Tibial nerve (tissue), 4 donors: ENCODE data around the gene SUDS3. TPM values are rescaled to one million over a fixed set of nuclear protein-coding genes. Genes with fewer than 3 reads are reported as not detected.

Experiments used
- DNase-seq, 2 donors: peaks; one replicate each; pipeline ENCODE4 v3.0.0-alpha.2; 2019; ENCODE audit warnings: low spot score in 2 of 2
- H3K27ac ChIP-seq, 4 donors: fragments of 200-600 bp; sonication (generic) in 3 of 4; one replicate each; pipeline ENCODE4 v1.5.1; 2017 to 2019; ENCODE audit warnings: mild to moderate bottlenecking in 1 of 4
- H3K27me3 ChIP-seq, 2 donors: fragments of 200-600 bp; sonication (generic) in 1 of 2; one replicate each; pipeline versions ENCODE4 v1.5.1 to v1.6.0; 2017 to 2019
- H3K36me3 ChIP-seq, 3 donors: fragments of 200-600 bp; sonication (generic); one replicate each; pipeline ENCODE4 v1.5.1; 2018 to 2019
- H3K4me1 ChIP-seq, 4 donors: fragments of 200-600 bp; sonication (generic) in 3 of 4; one replicate each; pipeline ENCODE4 v1.5.1; 2017 to 2019
- H3K4me3 ChIP-seq, 4 donors: fragments of 200-600 bp; sonication (generic) in 3 of 4; one replicate each; pipeline ENCODE4 v1.5.1; 2017 to 2019; ENCODE audit warnings: mild to moderate bottlenecking in 1 of 4, moderate library complexity in 1 of 4
- H3K9me3 ChIP-seq, 4 donors: fragments of 200-600 bp; sonication (generic) in 3 of 4; one replicate each; pipeline ENCODE4 v1.5.1; 2017 to 2019
- EP300 ChIP-seq, 2 donors: sonication (generic); formaldehyde crosslinking; IDR thresholded peaks; one replicate each; pipeline ENCODE4 v1.6.1; 2017; ENCODE audit warnings: antibody characterized with exemption in 2 of 2, mild to moderate bottlenecking in 1 of 2
- POLR2A ChIP-seq, 2 donors: fragments of 450-650 bp; IDR thresholded peaks; one replicate each; pipeline ENCODE4 v1.6.1; 2017; ENCODE audit warnings: antibody characterized with exemption in 2 of 2, mild to moderate bottlenecking in 2 of 2, moderate library complexity in 2 of 2
- WGBS, 2 donors: methylation state at CpG; one replicate each; pipeline ENCODE4 v1.1.5; 2018; 5-methylcytosine and 5-hydroxymethylcytosine counted together
- total RNA-seq, 4 donors: library from RNA; depleted of rRNA; stranded (reverse); fragments of >200 nt; gene quantifications; one replicate each; pipeline ENCODE4 v1.1.0, GENCODE V29; 2016
- TF ChIP-seq, protein P1 (sequence below), 5 experiments: fragments of 200-600 bp in 3 of 5; fragments of 450-650 bp in 2 of 5; sonication (generic) in 3 of 5; IDR thresholded peaks; one replicate each; pipeline ENCODE4 v1.5.1; 2016 to 2019; ENCODE audit warnings: antibody characterized with exemption in 5 of 5, mild to moderate bottlenecking in 3 of 5, moderate library complexity in 2 of 5

Gene SUDS3
- total RNA-seq, 4 donors from 2014 or later = 33.9 to 92.0 (median 58.3) TPM

DNA sequence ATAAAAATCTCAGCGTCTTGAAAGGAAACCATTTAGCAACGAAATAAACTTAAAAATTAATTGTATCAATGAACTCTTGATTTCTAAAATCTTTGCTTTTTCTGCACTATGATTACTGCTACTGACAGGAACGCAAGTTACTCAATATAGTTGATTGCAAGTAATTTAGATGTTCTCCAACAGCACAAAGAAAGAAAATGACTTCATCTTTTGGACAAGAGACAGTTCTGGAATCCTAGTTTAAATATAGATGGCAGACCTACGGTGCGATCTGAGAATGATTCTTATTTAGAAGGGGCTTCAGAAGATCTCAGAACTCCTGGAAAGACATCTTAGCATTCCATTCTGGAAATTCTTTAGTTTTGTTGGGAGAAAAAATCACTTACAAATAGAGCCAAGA, 1.4 kb upstream of the SUDS3 start:
- peak overlapping the region in 1 of 4 donors; percentile 98 for H3K4me3 ChIP-seq
- H3K27ac ChIP-seq = peak overlapping the region in 3 of 4 donors; percentile 92 to 97 (median 96)
- peaks cover 0 to 13% (median 0%) of the 10 kb centered on the region in 3 donors for H3K36me3 ChIP-seq
- 51 to 59% methylated on average over 5 of the region's 5 CpGs for WGBS, 2 donors
- TF ChIP-seq, protein P1, sequence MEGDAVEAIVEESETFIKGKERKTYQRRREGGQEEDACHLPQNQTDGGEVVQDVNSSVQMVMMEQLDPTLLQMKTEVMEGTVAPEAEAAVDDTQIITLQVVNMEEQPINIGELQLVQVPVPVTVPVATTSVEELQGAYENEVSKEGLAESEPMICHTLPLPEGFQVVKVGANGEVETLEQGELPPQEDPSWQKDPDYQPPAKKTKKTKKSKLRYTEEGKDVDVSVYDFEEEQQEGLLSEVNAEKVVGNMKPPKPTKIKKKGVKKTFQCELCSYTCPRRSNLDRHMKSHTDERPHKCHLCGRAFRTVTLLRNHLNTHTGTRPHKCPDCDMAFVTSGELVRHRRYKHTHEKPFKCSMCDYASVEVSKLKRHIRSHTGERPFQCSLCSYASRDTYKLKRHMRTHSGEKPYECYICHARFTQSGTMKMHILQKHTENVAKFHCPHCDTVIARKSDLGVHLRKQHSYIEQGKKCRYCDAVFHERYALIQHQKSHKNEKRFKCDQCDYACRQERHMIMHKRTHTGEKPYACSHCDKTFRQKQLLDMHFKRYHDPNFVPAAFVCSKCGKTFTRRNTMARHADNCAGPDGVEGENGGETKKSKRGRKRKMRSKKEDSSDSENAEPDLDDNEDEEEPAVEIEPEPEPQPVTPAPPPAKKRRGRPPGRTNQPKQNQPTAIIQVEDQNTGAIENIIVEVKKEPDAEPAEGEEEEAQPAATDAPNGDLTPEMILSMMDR (IDR thresholded peaks at IDR 0.05) = no peak
- TF ChIP-seq POLR2A (IDR thresholded peaks at IDR 0.05) = no peak
- no peak for TF ChIP-seq EP300 (IDR thresholded peaks at IDR 0.05)
- peaks cover 0 to 70% (median 16%) of the 10 kb centered on the region in 4 donors for H3K4me1 ChIP-seq
- no peaks in the 10 kb centered on the region for H3K9me3 ChIP-seq
- DNase-seq = no peak
- no peaks in the 10 kb centered on the region for H3K27me3 ChIP-seq

DNA sequence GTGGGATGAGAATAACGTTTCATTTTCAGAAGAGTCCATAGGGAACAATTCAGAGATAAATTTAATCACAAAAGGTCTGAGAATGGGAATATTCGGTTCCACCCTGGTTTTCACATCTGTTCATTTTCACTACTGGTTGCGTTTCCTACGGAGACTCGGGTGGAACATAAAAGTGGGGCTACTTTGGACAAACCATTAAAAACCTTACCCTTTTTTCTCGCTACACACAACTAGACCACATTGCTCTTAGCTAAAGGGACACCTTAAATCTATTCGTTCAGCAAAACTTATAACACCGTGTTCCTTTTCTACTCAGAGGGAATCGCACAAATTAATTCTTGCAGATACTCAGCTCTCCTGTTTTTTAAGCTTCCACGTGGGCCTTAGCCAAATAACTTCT, 1.0 kb upstream of the SUDS3 start:
- no peak for DNase-seq
- no peaks in the 10 kb centered on the region for H3K9me3 ChIP-seq
- peak overlapping the region in 2 of 4 donors; percentile 90 to 98 for H3K4me3 ChIP-seq
- peaks cover 0 to 65% (median 16%) of the 10 kb centered on the region in 4 donors for H3K4me1 ChIP-seq
- H3K36me3 ChIP-seq = peaks cover 0 to 18% (median 0%) of the 10 kb centered on the region in 3 donors
- H3K27me3 ChIP-seq = no peaks in the 10 kb centered on the region
- TF ChIP-seq, protein P1 (IDR thresholded peaks at IDR 0.05) = no peak
- TF ChIP-seq POLR2A (IDR thresholded peaks at IDR 0.05) = no peak
- TF ChIP-seq EP300 (IDR thresholded peaks at IDR 0.05) = no peak
- peak overlapping the region in 3 of 4 donors; percentile 92 to 97 (median 96) for H3K27ac ChIP-seq
- 59% methylated on average over 10 of the region's 10 CpGs for WGBS, 2 donors

DNA sequence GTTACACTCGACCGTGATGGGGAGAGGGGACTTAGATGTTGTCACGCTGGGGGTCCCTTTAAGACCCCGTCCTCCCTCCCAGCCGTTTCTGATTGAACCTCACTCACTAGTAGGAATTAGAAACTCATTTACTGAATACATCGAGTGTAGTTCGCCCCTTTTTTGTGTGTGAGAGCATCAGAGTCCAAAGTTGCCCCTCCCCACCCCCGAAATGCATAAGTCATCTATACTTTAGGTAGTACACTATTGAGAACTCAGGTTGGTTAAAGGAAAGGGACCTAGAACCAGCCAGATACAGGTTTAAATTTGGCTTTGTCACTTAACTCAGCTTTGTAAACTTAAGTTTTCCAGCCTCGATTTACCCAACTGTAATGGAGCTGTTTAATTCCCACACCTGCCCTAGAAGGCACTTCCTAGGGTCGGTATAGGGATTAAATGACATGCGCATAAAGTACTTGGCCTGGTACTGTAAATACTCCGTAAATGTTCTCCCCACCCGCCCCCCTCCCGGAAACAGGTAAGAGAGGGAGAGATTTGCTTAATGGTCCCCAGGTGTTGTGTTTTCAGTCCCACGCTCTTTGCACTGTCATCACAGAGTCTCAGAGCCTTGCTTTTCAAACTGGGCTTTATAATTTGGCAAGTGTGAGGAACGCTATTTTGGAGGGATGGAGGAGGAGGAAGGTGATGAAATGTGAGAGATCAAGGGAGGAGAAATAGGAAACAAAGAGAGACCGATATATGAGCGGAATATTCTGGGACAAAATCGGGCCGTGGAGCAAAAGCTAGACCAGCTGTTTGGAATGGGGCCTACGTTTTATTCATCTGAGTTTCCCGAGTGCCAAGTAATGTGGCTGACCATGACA, 897 bp downstream of the SUDS3 start:
- Histone ChIP-seq H3K36me3 (peaks cover 0 to 37% (median 4%) of the 10 kb centered on the region in 3 donors), H3K4me1 (peaks cover 0 to 49% (median 14%) of the 10 kb centered on the region in 4 donors), H3K27me3 (no peaks in the 10 kb centered on the region), H3K27ac (peak overlapping the region; percentile 89 to 97 (median 94)), H3K4me3 (peak overlapping the region; percentile 90 to 98 (median 92)), H3K9me3 (no peaks in the 10 kb centered on the region)
- TF ChIP-seq, protein P1 (IDR thresholded peaks at IDR 0.05) = no peak
- no peak for TF ChIP-seq EP300 (IDR thresholded peaks at IDR 0.05)
- no peak for DNase-seq
- 3 to 4% methylated on average over 22 of the region's 22 CpGs for WGBS, 2 donors

DNA sequence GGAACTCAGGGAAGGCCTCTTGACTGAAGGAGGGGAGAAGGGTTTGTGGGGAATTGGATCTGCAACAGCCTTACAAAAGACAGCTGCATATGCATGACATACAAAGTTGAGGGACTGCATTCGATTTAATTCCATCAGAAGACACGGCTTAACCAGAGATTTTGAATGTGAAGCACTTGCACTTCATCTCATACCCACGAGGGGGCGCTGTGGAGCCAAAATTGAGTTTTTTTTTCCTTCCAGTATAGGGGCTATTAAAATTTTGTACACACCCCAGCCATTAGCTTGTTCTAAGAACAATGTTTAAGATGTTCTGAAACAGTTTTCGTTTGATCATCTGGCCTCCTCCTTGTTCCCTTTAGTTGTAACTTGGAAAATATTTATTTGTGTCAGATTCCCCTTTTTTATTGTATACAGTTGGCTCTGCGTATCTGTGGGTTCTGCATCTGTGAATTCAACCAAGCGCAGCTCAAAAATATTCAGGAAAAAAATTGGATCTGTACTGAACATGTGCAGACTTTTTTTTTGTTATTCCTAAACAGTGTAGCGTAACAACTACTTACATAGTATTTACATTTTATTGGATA, 1.6 kb downstream of the SUDS3 start:
- H3K27ac ChIP-seq = peak overlapping the region in 3 of 4 donors; percentile 89 to 97 (median 96)

More for the DNA sequence above, 1.6 kb downstream of the SUDS3 start:
- Histone ChIP-seq H3K4me1 (peaks cover 0 to 50% (median 14%) of the 10 kb centered on the region in 4 donors), H3K27me3 (no peaks in the 10 kb centered on the region), H3K36me3 (peaks cover 0 to 44% (median 4%) of the 10 kb centered on the region in 3 donors), H3K9me3 (no peaks in the 10 kb centered on the region), H3K4me3 (peak overlapping the region; percentile 90 to 98 (median 92))
- peak; percentile 42 to 71 for DNase-seq
- TF ChIP-seq, protein P1 (IDR thresholded peaks at IDR 0.05) = peak; percentile 83 to 98 (median 94)
- TF ChIP-seq EP300 (IDR thresholded peaks at IDR 0.05) (no peak), POLR2A (IDR thresholded peaks at IDR 0.05) (no peak)
- WGBS, 2 donors = 31 to 33% methylated on average over 8 of the region's 8 CpGs
